CD4-positive, alpha-beta T cell (primary cell): ENCODE measurements around the gene CCNB2. TPM values are rescaled to one million over a fixed set of nuclear protein-coding genes. Genes with fewer than 3 reads are reported as not detected.

ENCODE experiments used
- ATAC-seq: fragments of 200-7000 bp; cut with Tn5 transposase; one replicate; pipeline ENCODE4 v1.10.0; 2022; ENCODE audit warnings: mild to moderate bottlenecking; ENCODE audit not compliant: poor library complexity
- CTCF ChIA-PET: fragments of 350-600 bp; sonication (Branson Sonifier 250); formaldehyde crosslinking; loops from one replicate; lab custom pipeline; 2021; ENCODE audit warnings: antibody characterized with exemption, inconsistent platforms; lab: Charles Lee
- POLR2A ChIA-PET: fragments of 350-600 bp; sonication (Branson Sonifier 250); formaldehyde crosslinking; loops from one replicate; lab custom pipeline; 2021; ENCODE audit warnings: antibody characterized with exemption, inconsistent platforms; lab: Charles Lee
- DNase-seq, 14 experiments: peaks; one replicate each; pipeline ENCODE4 v3.0.0-alpha.2; 2013 to 2020; ENCODE audit warnings: mixed read lengths in 2 of 14
- H3K27ac ChIP-seq, 2 donors: one replicate each; pipeline versions ENCODE4 v1.5.1 to v1.7.0; 2013; ENCODE audit warnings: low read length in 2 of 2, low read depth in 1 of 2, mild to moderate bottlenecking in 1 of 2
- H3K27me3 ChIP-seq, 2 experiments: 1 replicate in 1 of 2; 2 replicates in 1 of 2; pipeline versions ENCODE4 v1.6.1 to v1.7.0; 2013; ENCODE audit warnings: low read length in 2 of 2, control low read depth in 1 of 2, mild to moderate bottlenecking in 1 of 2, moderate library complexity in 1 of 2; ENCODE audit not compliant: insufficient read depth in 2 of 2, control insufficient read depth in 1 of 2
- H3K36me3 ChIP-seq: one replicate; pipeline ENCODE4 v1.6.1; 2013; ENCODE audit warnings: low read length, control low read depth; ENCODE audit not compliant: insufficient read depth
- H3K4me1 ChIP-seq: one replicate; pipeline ENCODE4 v1.6.1; 2013; ENCODE audit warnings: low read length, control low read depth; ENCODE audit not compliant: insufficient read depth
- H3K4me3 ChIP-seq: one replicate; pipeline ENCODE4 v1.5.1; 2013; ENCODE audit warnings: mild to moderate bottlenecking, low read length, moderate library complexity
- H3K9me3 ChIP-seq, 2 experiments: 1 replicate in 1 of 2; 2 replicates in 1 of 2; pipeline versions ENCODE4 v1.6.1 to v1.7.0; 2013; ENCODE audit warnings: low read length in 2 of 2, mild to moderate bottlenecking in 2 of 2, control low read depth in 1 of 2, moderate library complexity in 1 of 2; ENCODE audit not compliant: control insufficient read depth in 1 of 2, insufficient read depth in 1 of 2
- H3K27ac Mint-ChIP-seq: one replicate; pipeline ENCODE4 v1.8.0; 2020; ENCODE audit warnings: mixed read lengths
- H3K27me3 Mint-ChIP-seq: one replicate; pipeline ENCODE4 v1.8.0; 2021; ENCODE audit warnings: mixed read lengths
- H3K36me3 Mint-ChIP-seq: one replicate; pipeline ENCODE4 v1.8.0; 2021; ENCODE audit warnings: low read depth, mixed read lengths
- H3K4me1 Mint-ChIP-seq: one replicate; pipeline ENCODE4 v1.8.0; 2021; ENCODE audit warnings: low read depth, mixed read lengths
- H3K4me3 Mint-ChIP-seq: one replicate; pipeline ENCODE4 v1.8.0; 2020; ENCODE audit warnings: mild to moderate bottlenecking, mixed read lengths
- H3K9me3 Mint-ChIP-seq: one replicate; pipeline ENCODE4 v1.8.0; 2020; ENCODE audit warnings: mixed read lengths
- CTCF ChIP-seq: fragments of 200-600 bp; IDR thresholded peaks from one replicate; pipeline ENCODE4 v1.8.0; 2022; ENCODE audit warnings: antibody characterized with exemption, mild to moderate bottlenecking
- intact Hi-C, 2 experiments: fragments of 100-400 bp; cut with DNase I in 1 of 2; cut with micrococcal nuclease in 1 of 2; formaldehyde crosslinking; loops; one replicate each; pipeline versions ENCODE4 v1.15.1 to v1.9.0; 2023 to 2025; cut with DNase I, micrococcal nuclease
- total RNA-seq, 174 experiments: library from RNA in 2 of 174; stranded (reverse) in 2 of 174; gene quantifications; one replicate each; pipeline ENCODE4 v1.2.3 and lab custom pipeline; 2021 to 2026

Gene CCNB2
- total RNA-seq, 2 experiments from 2014 or later, result 0.85 TPM; not detected in 1

DNA sequence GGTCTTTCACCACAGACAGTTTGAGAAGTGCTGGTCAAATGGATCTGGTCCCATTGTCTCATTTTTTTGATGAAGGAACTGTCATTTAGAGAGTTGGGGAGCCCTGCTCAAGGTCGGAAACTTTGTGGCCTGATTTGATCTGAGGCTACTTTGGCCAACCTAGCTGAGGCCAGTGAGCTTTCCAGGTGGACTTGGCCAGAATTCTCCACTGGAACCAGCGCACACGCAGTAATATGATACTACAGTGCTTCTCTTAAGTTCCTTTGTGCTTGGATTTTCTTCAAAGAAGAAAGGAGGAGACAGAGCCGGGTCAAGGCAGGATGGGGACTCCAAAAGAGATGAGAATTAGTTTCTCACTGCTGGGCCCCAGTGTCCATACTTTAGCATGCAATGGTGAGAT lies 50.5 kb downstream of the CCNB2 start:
- no peak overlapping the region for H3K27ac ChIP-seq
- TF ChIP-seq CTCF, result no peak
- H3K27ac Mint-ChIP-seq, result no peak overlapping the region
- no peak overlapping the region for H3K4me3 ChIP-seq
- no peaks in the 10 kb centered on the region for H3K27me3 ChIP-seq
- H3K9me3 ChIP-seq, result no peaks in the 10 kb centered on the region
- no peaks in the 10 kb centered on the region for H3K36me3 Mint-ChIP-seq
- no peak for DNase-seq
- H3K27me3 Mint-ChIP-seq, result no peaks in the 10 kb centered on the region
- H3K4me3 Mint-ChIP-seq, result no peak overlapping the region
- ChIA-PET CTCF (no interaction called here), POLR2A (no interaction called here)
- ATAC-seq, result no peak
- H3K9me3 Mint-ChIP-seq, result no peaks in the 10 kb centered on the region
- intact Hi-C loops, result no loop called here
- H3K36me3 ChIP-seq, result no peaks in the 10 kb centered on the region
- no peaks in the 10 kb centered on the region for H3K4me1 ChIP-seq
- H3K4me1 Mint-ChIP-seq, result no peaks in the 10 kb centered on the region

- H3K36me3 ChIP-seq, result no peaks in the 10 kb centered on the region
- H3K4me1 Mint-ChIP-seq, result no peaks in the 10 kb centered on the region
- no peaks in the 10 kb centered on the region for H3K27me3 ChIP-seq
- intact Hi-C loops, result no loop called here
- ChIA-PET CTCF (no interaction called here), POLR2A (no interaction called here)
- TF ChIP-seq CTCF, result no peak
- no peaks in the 10 kb centered on the region for H3K36me3 Mint-ChIP-seq
- H3K4me3 ChIP-seq, result no peak overlapping the region
- no peaks in the 10 kb centered on the region for H3K9me3 Mint-ChIP-seq
- DNase-seq (no peak), ATAC-seq (no peak)
- no peak overlapping the region for H3K27ac ChIP-seq
- no peaks in the 10 kb centered on the region for H3K27me3 Mint-ChIP-seq
- no peaks in the 10 kb centered on the region for H3K9me3 ChIP-seq
- H3K4me1 ChIP-seq, result no peaks in the 10 kb centered on the region
- no peak overlapping the region for H3K27ac Mint-ChIP-seq
- H3K4me3 Mint-ChIP-seq, result no peak overlapping the region
Observed at GRCh38 chr15:59157396-59157795, 52.5 kb downstream of the CCNB2 start.

DNA sequence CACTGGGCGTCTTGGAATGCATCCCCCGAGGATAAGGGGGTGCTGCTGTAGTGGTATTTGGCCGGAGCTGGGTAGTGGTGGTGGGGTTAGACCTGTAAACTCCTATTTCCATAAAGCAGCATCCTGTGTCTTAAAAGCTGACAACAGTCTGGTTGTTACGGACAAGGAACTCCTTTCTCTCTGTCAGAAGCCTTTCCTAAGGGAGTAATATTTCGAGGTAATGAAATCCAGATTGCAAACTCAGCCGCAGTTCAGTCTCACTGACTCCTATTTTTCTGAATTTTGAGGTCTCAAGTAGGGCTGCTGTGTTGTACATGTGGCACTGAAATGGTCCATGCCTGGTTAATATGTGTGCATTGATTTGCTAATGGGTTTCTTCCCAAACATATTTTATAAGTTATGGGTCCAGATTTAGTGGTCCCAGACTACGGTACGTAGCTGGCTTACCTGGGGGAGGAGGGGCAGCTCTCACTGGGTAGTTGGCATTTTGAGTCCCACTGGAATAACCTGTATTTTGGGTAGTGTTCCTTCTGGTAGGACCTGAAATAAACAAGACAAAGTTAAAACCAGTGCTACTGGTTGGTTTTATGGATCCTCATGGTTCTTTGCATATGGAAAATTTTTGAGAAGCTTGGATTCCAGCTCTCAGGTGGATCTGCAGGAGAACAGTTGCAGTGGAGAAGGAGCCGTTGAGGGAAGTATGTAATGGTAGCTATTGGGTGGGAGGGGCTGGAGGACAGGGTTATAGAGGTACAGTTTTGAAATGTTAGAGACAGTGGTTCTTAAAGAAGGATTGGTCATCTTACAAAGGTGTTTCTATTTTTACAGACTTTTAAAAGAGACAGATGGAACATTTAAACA lies 53.1 kb downstream of the CCNB2 start:
- Mint-ChIP-seq H3K4me1 (no peaks in the 10 kb centered on the region), H3K27me3 (no peaks in the 10 kb centered on the region), H3K36me3 (no peaks in the 10 kb centered on the region), H3K27ac (no peak overlapping the region), H3K4me3 (no peak overlapping the region), H3K9me3 (no peaks in the 10 kb centered on the region)
- no peak for ATAC-seq
- Histone ChIP-seq H3K9me3 (no peaks in the 10 kb centered on the region), H3K27me3 (no peaks in the 10 kb centered on the region), H3K4me3 (no peak overlapping the region), H3K27ac (no peak overlapping the region), H3K4me1 (no peaks in the 10 kb centered on the region), H3K36me3 (no peaks in the 10 kb centered on the region)
- intact Hi-C loops, result no loop called here
- no peak for TF ChIP-seq CTCF
- no peak for DNase-seq
- CTCF ChIA-PET, result no interaction called here
- POLR2A ChIA-PET, result no interaction called here
